ENCODE data around the gene SGMS1.

- TF ChIP-seq CTCF (IDR thresholded peaks at IDR 0.05; ENCODE audit: insufficient read depth, low read length, poor library complexity, severe bottlenecking): no peak
- no peak for TF ChIP-seq EZH2phosphoT487 (conservative IDR thresholded peaks at IDR 0.05; ENCODE audit: low read length)
Measured at GRCh38 chr10:50629495-50630122, 5.9 kb upstream of the SGMS1 start.
